OCI-LY1 (cell line): Measurements from ENCODE around the gene GNAS.

Experiments
- H2AFZ ChIP-seq: fragments of 200-600 bp; sonication (generic), shearing (Covaris generic); 2 replicates; pipeline ENCODE4 v1.6.0; 2014; ENCODE audit warnings: antibody characterized with exemption, mild to moderate bottlenecking, low read length
- H3F3A ChIP-seq: fragments of 200-600 bp; sonication (generic), shearing (Covaris generic); 2 replicates; pipeline ENCODE4 v1.6.0; 2014; ENCODE audit warnings: mild to moderate bottlenecking, antibody characterized with exemption, low read length, moderate library complexity; ENCODE audit not compliant: insufficient read depth
- H3K27ac ChIP-seq: fragments of 200-600 bp; sonication (generic); 2 replicates; pipeline ENCODE4 v1.5.1; 2014; ENCODE audit warnings: low read length, mixed run types, mild to moderate bottlenecking, low read depth; ENCODE audit not compliant: poor library complexity, severe bottlenecking
- H3K27me3 ChIP-seq: fragments of 200-600 bp; sonication (generic); 2 replicates; pipeline ENCODE4 v1.6.0; 2014; ENCODE audit warnings: antibody characterized with exemption, mild to moderate bottlenecking, low read length, moderate library complexity; ENCODE audit not compliant: insufficient read depth
- H3K36me3 ChIP-seq: fragments of 200-600 bp; sonication (generic); 2 replicates; pipeline ENCODE4 v1.6.1; 2014; ENCODE audit warnings: mild to moderate bottlenecking, antibody characterized with exemption, low read length, moderate library complexity, mixed read lengths; ENCODE audit not compliant: insufficient read depth
- H3K4me1 ChIP-seq: fragments of 200-600 bp; sonication (generic); 2 replicates; pipeline ENCODE4 v1.5.1; 2014; ENCODE audit warnings: mild to moderate bottlenecking, low read length, moderate library complexity; ENCODE audit not compliant: insufficient read depth, severe bottlenecking
- H3K4me2 ChIP-seq: fragments of 200-600 bp; sonication (generic), shearing (Covaris generic); 2 replicates; pipeline ENCODE4 v1.6.1; 2014; ENCODE audit warnings: low read length
- H3K4me3 ChIP-seq: fragments of 200-600 bp; sonication (generic); 2 replicates; pipeline ENCODE4 v1.5.1; 2014; ENCODE audit warnings: low read length, low read depth, mild to moderate bottlenecking, mixed read lengths; ENCODE audit not compliant: poor library complexity, severe bottlenecking
- H3K79me2 ChIP-seq: fragments of 200-600 bp; shearing (Covaris generic); 2 replicates; pipeline ENCODE4 v1.6.1; 2016; ENCODE audit warnings: mixed run types, low read length, mixed read lengths; ENCODE audit not compliant: insufficient read depth
- H3K9ac ChIP-seq: fragments of 200-600 bp; sonication (generic), shearing (Covaris generic); 2 replicates; pipeline ENCODE4 v1.6.1; 2014; ENCODE audit warnings: mild to moderate bottlenecking, low read length, mixed read lengths
- H3K9me2 ChIP-seq: fragments of 200-600 bp; sonication (generic), shearing (Covaris generic); 2 replicates; pipeline ENCODE4 v1.6.1; 2014; ENCODE audit warnings: low read depth, mild to moderate bottlenecking, low read length, mixed read lengths
- H3K9me3 ChIP-seq: fragments of 200-600 bp; shearing (Covaris generic); 2 replicates; pipeline ENCODE4 v1.6.1; 2014; ENCODE audit warnings: low read length, mixed read lengths
- H4K20me1 ChIP-seq: fragments of 200-600 bp; sonication (generic), shearing (Covaris generic); 2 replicates; pipeline ENCODE4 v1.6.0; 2016; ENCODE audit warnings: mild to moderate bottlenecking, low read length; ENCODE audit not compliant: insufficient read depth
- CTCF ChIP-seq: fragments of 200-600 bp; sonication (generic), shearing (Covaris generic); IDR thresholded peaks from 2 replicates; pipeline ENCODE4 v1.5.1; 2017; ENCODE audit warnings: mild to moderate bottlenecking, antibody characterized with exemption, low read length, moderate library complexity, mixed read lengths
- EZH2 ChIP-seq: fragments of 200-600 bp; sonication (generic), shearing (Covaris generic); IDR thresholded peaks from 2 replicates; pipeline ENCODE4 v1.8.0; 2017; ENCODE audit warnings: borderline replicate concordance, mixed run types, mild to moderate bottlenecking, antibody characterized with exemption, low read length, moderate library complexity, mixed read lengths

Gene GNAS

DNA sequence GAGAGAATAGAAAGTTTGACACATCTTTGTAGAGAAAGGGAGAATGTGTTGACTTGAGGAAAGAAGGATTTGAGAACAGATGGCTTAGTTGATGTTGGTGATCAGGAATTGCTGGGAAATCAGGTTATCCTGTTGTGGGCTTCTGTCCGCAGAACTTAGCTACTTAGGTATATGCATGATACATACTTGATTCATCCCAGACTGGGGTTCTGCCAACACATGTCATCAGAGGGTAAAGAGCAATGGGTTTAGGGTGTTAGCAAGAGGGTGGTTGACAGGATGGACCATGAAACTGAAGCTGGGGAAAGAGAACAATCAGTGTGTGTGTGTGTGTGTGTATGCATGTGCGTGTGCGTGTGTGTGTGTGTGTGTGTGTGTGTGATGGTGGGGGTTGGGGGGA, 78.0 kb downstream of the GNAS start:
- H3K9me2 ChIP-seq, result no peaks in the 10 kb centered on the region
- no peak overlapping the region for H2AFZ ChIP-seq
- H3K27me3 ChIP-seq, result 0 out of 2 replicates have a peak, but pooled peaks cover 6% of the 10 kb centered on the region
- no peaks in the 10 kb centered on the region for H4K20me1 ChIP-seq
- no peaks in the 10 kb centered on the region for H3K9me3 ChIP-seq
- H3K79me2 ChIP-seq, result no peaks in the 10 kb centered on the region
- no peak overlapping the region for H3K4me2 ChIP-seq
- H3K4me1 ChIP-seq, result no peaks in the 10 kb centered on the region
- no peak overlapping the region for H3K4me3 ChIP-seq
- no peak overlapping the region for H3K27ac ChIP-seq
- TF ChIP-seq EZH2 (no peak), CTCF (no peak)
- H3K9ac ChIP-seq, result no peak overlapping the region
- no peaks in the 10 kb centered on the region for H3K36me3 ChIP-seq
- H3F3A ChIP-seq, result no peaks in the 10 kb centered on the region

DNA sequence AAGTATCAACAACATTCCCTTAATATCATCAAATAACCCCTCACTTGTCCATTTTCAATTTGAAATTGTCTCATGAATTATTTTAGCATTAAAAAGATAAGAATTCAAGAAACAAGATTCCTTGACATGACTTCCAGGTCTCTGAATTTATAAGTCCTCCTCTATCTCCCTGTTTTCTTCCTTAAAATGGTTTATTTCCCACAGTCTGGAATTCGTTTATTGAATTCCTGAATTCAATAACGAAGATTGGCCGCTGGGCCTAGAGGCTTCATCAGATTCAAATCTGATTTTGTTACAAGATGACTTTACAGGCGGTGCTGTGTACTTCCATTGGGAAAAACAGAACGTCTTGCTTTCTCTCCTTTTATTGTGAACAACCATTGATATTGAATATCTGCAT, 79.7 kb downstream of the GNAS start:
- Histone ChIP-seq H3K4me2 (no peak overlapping the region), H3F3A (no peaks in the 10 kb centered on the region), H2AFZ (no peak overlapping the region), H3K9ac (no peak overlapping the region), H4K20me1 (no peaks in the 10 kb centered on the region), H3K4me1 (no peaks in the 10 kb centered on the region), H3K9me3 (0 out of 2 replicates have a peak, but pooled peaks cover 1% of the 10 kb centered on the region), H3K36me3 (no peaks in the 10 kb centered on the region), H3K9me2 (no peaks in the 10 kb centered on the region), H3K27ac (no peak overlapping the region), H3K27me3 (0 out of 2 replicates have a peak, but pooled peaks cover 6% of the 10 kb centered on the region), H3K79me2 (no peaks in the 10 kb centered on the region), H3K4me3 (no peak overlapping the region)
- TF ChIP-seq CTCF (no peak), EZH2 (no peak)

DNA sequence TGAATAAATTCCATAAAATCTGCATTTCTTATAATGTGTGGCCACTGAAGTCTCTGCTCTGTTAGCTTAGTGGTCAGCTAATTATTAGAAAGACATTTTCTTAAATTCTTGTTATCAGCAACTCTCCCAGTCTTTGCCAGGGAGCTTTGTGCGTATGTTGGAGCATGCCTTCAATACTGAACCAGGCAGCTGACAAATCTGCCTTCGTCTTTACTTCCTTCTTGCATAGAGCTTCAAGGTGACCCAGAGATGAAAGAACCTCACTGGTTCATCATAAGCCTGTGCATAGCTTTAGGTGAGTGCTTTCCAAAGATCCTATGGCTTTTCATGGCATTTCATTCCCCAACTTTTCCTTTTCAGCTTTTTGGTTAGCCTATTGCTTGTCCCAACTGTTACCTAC, 85.6 kb downstream of the GNAS start:
- H3K36me3 ChIP-seq, result no peaks in the 10 kb centered on the region
- 0 out of 2 replicates have a peak, but pooled peaks cover 3% of the 10 kb centered on the region for H3K9me3 ChIP-seq
- H3K27me3 ChIP-seq, result no peaks in the 10 kb centered on the region
- H3K4me2 ChIP-seq, result no peak overlapping the region
- no peak overlapping the region for H2AFZ ChIP-seq
- H3K4me3 ChIP-seq, result no peak overlapping the region
- no peaks in the 10 kb centered on the region for H3F3A ChIP-seq
- no peak overlapping the region for H3K27ac ChIP-seq
- no peaks in the 10 kb centered on the region for H4K20me1 ChIP-seq
- H3K9ac ChIP-seq, result no peak overlapping the region
- H3K4me1 ChIP-seq, result no peaks in the 10 kb centered on the region
- H3K9me2 ChIP-seq, result no peaks in the 10 kb centered on the region
- no peaks in the 10 kb centered on the region for H3K79me2 ChIP-seq
- TF ChIP-seq EZH2 (no peak), CTCF (no peak)
